GM19395 (cell line): ENCODE measurements around the gene NCAPD2.

Experiments
- ATAC-seq: cut with Tn5 transposase; IDR thresholded peaks from one replicate; pipeline ENCODE4 v1.9.1; 2021; ENCODE audit warnings: mild to moderate bottlenecking, moderate library complexity; ENCODE audit not compliant: unreplicated experiment

NCAPD2 gene, protein sequence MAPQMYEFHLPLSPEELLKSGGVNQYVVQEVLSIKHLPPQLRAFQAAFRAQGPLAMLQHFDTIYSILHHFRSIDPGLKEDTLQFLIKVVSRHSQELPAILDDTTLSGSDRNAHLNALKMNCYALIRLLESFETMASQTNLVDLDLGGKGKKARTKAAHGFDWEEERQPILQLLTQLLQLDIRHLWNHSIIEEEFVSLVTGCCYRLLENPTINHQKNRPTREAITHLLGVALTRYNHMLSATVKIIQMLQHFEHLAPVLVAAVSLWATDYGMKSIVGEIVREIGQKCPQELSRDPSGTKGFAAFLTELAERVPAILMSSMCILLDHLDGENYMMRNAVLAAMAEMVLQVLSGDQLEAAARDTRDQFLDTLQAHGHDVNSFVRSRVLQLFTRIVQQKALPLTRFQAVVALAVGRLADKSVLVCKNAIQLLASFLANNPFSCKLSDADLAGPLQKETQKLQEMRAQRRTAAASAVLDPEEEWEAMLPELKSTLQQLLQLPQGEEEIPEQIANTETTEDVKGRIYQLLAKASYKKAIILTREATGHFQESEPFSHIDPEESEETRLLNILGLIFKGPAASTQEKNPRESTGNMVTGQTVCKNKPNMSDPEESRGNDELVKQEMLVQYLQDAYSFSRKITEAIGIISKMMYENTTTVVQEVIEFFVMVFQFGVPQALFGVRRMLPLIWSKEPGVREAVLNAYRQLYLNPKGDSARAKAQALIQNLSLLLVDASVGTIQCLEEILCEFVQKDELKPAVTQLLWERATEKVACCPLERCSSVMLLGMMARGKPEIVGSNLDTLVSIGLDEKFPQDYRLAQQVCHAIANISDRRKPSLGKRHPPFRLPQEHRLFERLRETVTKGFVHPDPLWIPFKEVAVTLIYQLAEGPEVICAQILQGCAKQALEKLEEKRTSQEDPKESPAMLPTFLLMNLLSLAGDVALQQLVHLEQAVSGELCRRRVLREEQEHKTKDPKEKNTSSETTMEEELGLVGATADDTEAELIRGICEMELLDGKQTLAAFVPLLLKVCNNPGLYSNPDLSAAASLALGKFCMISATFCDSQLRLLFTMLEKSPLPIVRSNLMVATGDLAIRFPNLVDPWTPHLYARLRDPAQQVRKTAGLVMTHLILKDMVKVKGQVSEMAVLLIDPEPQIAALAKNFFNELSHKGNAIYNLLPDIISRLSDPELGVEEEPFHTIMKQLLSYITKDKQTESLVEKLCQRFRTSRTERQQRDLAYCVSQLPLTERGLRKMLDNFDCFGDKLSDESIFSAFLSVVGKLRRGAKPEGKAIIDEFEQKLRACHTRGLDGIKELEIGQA (N-terminal part only)

DNA sequence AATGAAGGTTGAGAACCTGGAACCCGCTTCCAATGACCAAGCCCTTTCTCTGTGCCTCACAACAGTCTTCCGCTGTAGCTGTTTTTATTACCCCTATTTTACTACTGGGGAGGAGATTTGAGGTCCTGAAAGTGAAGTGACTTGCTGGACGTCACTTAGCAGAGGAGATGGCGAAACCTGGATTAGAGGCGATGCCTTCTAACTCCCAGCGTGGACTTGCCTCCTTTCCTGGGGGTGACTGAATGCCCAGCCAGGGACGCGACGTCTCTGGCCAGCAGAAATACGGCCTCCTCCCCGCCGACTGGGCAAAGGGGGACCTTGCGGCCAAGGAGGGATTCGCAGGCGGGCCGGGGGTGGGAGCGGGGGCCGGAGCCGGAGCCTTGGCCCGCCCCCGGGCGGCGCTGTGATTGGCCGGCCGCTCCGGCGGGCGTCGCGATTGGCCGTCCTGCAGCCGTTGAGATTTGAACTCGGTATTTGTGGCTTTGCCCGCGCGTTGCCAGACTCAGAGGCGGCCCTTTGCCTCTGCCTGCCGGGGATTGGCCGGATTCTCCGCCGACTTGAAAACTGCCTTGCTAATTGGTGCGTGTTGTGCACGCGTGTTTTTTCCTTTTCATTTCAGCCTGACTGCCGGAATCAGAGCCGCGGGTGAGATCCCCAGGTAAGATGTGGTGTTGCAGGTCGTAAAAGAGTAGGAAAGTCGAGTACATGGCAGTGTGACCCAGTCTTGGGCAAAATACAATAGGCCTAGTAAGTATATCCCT, at the start of gene NCAPD2:
Gene NCAPD2, plus strand, starts transcription at position 606 of the 761 bp plus-strand sequence. CDS start 997 bp downstream, outside the sequence.
- peak; percentile 85 for ATAC-seq

GRCh38 chr12:6444704-6445688, 48.9 kb upstream of the NCAPD2 start, which contains the start of gene CD27:
Gene CD27 (plus strand): TSS chr12:6444955. CDS start chr12:6445096, 141 bp downstream.
- ATAC-seq, result no peak

DNA sequence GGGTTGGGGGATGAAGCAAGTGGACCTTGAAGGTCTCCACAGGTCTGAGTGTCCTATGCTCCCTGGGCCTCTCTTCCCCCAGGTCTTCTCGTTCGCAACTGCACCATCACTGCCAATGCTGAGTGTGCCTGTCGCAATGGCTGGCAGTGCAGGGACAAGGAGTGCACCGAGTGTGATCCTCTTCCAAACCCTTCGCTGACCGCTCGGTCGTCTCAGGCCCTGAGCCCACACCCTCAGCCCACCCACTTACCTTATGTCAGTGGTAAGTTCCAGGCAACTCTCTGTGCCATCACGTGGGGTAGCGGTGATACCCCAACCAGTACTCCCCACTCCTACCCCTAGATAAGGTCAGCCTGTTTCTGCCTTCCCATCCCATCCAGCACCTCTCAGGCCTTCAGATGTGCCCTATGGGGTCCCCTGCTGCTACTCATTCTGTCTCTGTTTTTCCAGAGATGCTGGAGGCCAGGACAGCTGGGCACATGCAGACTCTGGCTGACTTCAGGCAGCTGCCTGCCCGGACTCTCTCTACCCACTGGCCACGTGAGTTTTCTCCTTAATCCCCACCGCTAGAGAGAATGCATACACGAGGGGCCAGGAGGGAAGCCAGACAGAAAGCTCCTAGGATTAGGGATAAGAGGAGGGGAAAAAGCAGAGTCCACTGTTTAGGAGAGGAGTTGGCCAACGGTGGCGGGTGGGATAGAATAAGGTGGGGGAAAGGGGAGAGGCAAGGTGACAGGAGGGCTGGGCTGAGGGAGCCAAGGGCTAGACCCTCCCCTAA, 43.6 kb upstream of the NCAPD2 start:
- ATAC-seq, result no peak

DNA sequence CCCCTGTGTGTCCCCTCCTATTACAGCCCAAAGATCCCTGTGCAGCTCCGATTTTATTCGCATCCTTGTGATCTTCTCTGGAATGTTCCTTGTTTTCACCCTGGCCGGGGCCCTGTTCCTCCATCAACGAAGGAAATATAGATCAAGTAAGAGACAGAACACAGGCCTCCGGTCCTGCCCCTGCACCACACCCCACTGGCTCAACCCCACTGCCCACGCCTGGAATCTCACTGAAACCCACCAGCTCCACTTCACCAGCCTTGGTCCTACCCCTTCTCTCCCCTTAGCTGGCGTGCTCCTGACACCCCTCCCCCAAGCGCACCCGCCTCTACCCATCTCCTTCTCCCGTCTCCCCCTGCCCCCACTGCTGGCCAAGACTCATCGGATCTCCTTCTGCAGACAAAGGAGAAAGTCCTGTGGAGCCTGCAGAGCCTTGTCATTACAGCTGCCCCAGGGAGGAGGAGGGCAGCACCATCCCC, 43.0 kb upstream of the NCAPD2 start:
- no peak for ATAC-seq

GRCh38 chr12:6451348-6452244, 42.3 kb upstream of the NCAPD2 start, which contains the start of gene TAPBPL:
Gene TAPBPL (plus strand): TSS chr12:6452042. CDS start chr12:6452249, 207 bp downstream.
- peak; percentile 69 for ATAC-seq

DNA sequence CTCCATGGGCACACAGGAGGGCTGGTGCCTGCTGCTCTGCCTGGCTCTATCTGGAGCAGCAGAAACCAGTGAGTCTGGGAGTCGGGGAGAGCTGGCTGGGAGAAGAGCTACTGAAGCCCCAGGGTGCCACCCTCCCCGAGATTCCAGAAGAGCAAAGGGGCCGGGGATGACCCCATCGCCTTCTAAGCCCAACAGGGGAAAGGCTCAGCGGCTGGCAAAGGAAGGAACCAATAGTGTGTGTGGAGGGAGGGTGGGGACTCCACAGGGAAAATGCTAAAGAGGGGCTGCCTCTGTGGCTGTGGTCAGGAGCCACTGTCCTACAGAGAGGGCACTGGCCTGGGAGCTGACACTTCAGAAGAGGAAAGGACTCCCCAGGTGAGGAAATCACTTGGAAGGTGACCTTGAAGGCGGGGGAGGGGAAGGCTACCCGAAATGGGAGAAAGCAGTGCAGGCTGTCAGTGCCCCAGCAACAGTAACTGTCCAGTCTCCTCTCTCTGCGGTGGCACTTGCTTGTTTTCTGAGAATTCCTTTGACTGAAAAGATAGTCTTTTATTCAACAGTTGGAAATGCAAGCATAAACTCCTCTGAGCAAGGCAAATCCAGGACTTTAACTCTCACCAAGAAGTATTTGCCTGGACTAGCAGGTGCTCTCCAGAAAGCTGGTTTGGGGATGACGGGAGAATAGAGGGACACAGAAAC, 41.5 kb upstream of the NCAPD2 start:
- peak; percentile 10 for ATAC-seq

GRCh38 chr12:6452944-6453630, 40.8 kb upstream of the NCAPD2 start:
- ATAC-seq, result no peak

DNA sequence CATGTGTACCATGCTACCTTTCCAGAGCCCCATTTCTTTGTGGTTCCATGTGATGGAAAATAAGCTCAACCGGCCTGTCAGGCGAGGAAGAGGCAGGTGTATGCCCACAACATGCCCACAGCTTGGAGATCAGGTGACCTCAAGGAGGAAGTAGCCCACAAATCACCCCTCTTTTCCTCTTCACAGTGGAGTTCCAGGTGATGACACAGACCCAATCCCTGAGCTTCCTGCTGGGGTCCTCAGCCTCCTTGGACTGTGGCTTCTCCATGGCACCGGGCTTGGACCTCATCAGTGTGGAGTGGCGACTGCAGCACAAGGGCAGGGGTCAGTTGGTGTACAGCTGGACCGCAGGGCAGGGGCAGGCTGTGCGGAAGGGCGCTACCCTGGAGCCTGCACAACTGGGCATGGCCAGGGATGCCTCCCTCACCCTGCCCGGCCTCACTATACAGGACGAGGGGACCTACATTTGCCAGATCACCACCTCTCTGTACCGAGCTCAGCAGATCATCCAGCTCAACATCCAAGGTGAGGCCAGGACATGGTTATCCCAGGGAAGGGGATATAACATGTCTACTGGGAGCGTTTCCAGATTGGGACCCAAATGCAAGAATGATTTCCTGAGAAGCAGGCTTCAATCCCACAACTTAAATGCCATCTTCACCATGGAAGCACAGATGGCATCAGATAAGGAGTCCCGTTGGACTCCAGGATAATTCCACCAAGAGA, 36.5 kb upstream of the NCAPD2 start:
- ATAC-seq, result no peak

DNA sequence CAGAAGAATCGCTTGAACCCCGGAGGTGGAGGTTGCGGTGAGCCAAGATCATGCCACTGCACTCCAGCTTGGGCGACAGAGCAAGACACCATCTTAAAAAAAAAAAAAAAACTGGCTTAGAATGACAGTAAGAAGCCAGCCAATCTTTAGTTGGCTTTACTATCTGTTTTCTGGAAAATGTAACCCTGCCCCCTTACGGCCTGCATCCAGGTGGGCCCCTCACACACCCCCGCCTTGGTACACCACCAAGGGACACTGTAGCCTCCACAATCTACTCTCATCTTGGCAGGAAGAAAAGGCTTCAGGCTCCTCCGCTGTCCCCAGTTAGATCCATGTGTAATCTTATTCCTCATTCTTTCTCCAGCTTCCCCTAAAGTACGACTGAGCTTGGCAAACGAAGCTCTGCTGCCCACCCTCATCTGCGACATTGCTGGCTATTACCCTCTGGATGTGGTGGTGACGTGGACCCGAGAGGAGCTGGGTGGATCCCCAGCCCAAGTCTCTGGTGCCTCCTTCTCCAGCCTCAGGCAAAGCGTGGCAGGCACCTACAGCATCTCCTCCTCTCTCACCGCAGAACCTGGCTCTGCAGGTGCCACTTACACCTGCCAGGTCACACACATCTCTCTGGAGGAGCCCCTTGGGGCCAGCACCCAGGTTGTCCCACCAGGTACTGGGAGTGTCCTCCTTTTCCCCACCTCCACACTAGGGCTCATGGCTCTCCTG, 35.5 kb upstream of the NCAPD2 start:
- ATAC-seq, result no peak

GRCh38 chr12:6459004-6459337, 34.9 kb upstream of the NCAPD2 start:
- ATAC-seq, result no peak

GRCh38 chr12:6460751-6461371, 33.0 kb upstream of the NCAPD2 start:
- ATAC-seq, result no peak

- ATAC-seq, result peak; percentile 80
Measured at GRCh38 chr12:6461401-6462233, 32.3 kb upstream of the NCAPD2 start.
